ENCODE data around the gene GALNT13.
A peak's percentile ranks its signal among the peaks of the same experiment; 100 is the strongest.

GALNT13 gene

GRCh38 chr2:154368153-154368552, 496.4 kb downstream of the GALNT13 start:
- Histone ChIP-seq H3K4me1 (ENCODE audit: insufficient read depth, low read length, poor library complexity, severe bottlenecking) (no peaks in the 10 kb centered on the region), H3K4me3 (ENCODE audit: low read length, poor library complexity, severe bottlenecking) (no peak overlapping the region), H3K4me2 (ENCODE audit: low read depth, low read length, poor library complexity, severe bottlenecking) (no peak overlapping the region), H3K9ac (ENCODE audit: low read depth, low read length, poor library complexity, severe bottlenecking) (no peak overlapping the region), H3K36me3 (ENCODE audit: insufficient read depth, low read length) (no peaks in the 10 kb centered on the region), H3K27me3 (ENCODE audit: insufficient read depth, low read length, poor library complexity, severe bottlenecking) (no peaks in the 10 kb centered on the region), H3F3A (ENCODE audit: low read depth) (no peaks in the 10 kb centered on the region), H3K9me2 (replicated peaks; ENCODE audit: low read depth, low read length) (no peaks in the 10 kb centered on the region), H3K79me2 (ENCODE audit: insufficient read depth, low read length) (no peaks in the 10 kb centered on the region), H4K20me1 (ENCODE audit: insufficient read depth, low read length, poor library complexity, severe bottlenecking) (no peaks in the 10 kb centered on the region), H2AFZ (ENCODE audit: low read length) (no peak overlapping the region), H3K9me3 (ENCODE audit: insufficient read depth, low read depth, low read length) (no peaks in the 10 kb centered on the region)
- TF ChIP-seq CTCF (conservative IDR thresholded peaks at IDR 0.05; ENCODE audit: low read length) (no peak), EZH2phosphoT487 (IDR thresholded peaks at IDR 0.05; ENCODE audit: borderline replicate concordance) (no peak)

DNA sequence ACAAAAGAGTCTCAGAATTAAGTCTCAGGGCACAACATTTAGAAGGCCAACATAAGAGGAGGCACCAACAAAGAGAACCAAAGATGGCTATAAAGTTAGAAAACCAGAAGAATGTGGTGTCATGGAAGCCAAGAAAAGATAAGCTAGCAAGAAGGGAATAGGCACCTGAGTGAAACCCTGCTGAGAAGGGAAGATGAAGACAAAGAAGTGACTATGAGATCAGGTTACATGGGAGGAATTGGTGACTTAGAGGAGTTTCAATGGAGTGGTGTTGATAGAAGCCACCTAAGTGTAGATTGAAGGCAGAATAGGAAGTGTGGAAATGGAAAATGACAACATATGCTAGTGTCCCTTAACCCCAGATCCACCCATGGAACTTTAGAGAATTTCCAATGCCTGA, 499.2 kb downstream of the GALNT13 start:
- H3F3A ChIP-seq (ENCODE audit: low read depth), result no peaks in the 10 kb centered on the region
- H3K4me3 ChIP-seq (ENCODE audit: low read length, poor library complexity, severe bottlenecking), result no peak overlapping the region
- no peaks in the 10 kb centered on the region for H3K79me2 ChIP-seq (ENCODE audit: insufficient read depth, low read length)
- TF ChIP-seq CTCF (conservative IDR thresholded peaks at IDR 0.05; ENCODE audit: low read length) (no peak), EZH2phosphoT487 (IDR thresholded peaks at IDR 0.05; ENCODE audit: borderline replicate concordance) (no peak)
- no peaks in the 10 kb centered on the region for H3K27me3 ChIP-seq (ENCODE audit: insufficient read depth, low read length, poor library complexity, severe bottlenecking)
- no peaks in the 10 kb centered on the region for H3K36me3 ChIP-seq (ENCODE audit: insufficient read depth, low read length)
- no peaks in the 10 kb centered on the region for H3K9me3 ChIP-seq (ENCODE audit: insufficient read depth, low read depth, low read length)
- no peak overlapping the region for H3K4me2 ChIP-seq (ENCODE audit: low read depth, low read length, poor library complexity, severe bottlenecking)
- no peaks in the 10 kb centered on the region for H3K9me2 ChIP-seq (replicated peaks; ENCODE audit: low read depth, low read length)
- H2AFZ ChIP-seq (ENCODE audit: low read length), result no peak overlapping the region
- no peaks in the 10 kb centered on the region for H3K4me1 ChIP-seq (ENCODE audit: insufficient read depth, low read length, poor library complexity, severe bottlenecking)
- no peak overlapping the region for H3K9ac ChIP-seq (ENCODE audit: low read depth, low read length, poor library complexity, severe bottlenecking)
- no peaks in the 10 kb centered on the region for H4K20me1 ChIP-seq (ENCODE audit: insufficient read depth, low read length, poor library complexity, severe bottlenecking)

DNA sequence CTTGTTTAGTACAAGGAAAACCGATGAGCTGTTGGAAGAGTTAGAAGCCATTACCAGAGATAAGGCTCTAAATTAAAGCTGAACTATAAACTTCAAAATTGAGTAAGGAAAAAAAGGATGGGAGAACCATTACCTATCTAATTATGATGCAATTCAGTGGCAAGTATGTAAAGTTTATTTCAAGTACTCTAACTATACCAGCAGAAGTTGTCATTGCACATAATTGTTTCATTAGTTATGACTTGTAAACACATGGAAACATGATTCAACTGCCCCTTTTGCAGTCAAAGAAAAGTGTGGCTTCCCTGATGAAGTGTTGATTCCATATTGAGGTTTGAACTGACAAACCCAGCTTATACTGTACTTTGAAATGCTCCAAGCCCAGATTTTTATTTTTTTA, 502.7 kb downstream of the GALNT13 start:
- TF ChIP-seq CTCF (conservative IDR thresholded peaks at IDR 0.05; ENCODE audit: low read length) (no peak), EZH2phosphoT487 (IDR thresholded peaks at IDR 0.05; ENCODE audit: borderline replicate concordance) (no peak)
- Histone ChIP-seq H3K79me2 (ENCODE audit: insufficient read depth, low read length) (no peaks in the 10 kb centered on the region), H3K9ac (ENCODE audit: low read depth, low read length, poor library complexity, severe bottlenecking) (no peak overlapping the region), H3K4me2 (ENCODE audit: low read depth, low read length, poor library complexity, severe bottlenecking) (no peak overlapping the region), H3K4me3 (ENCODE audit: low read length, poor library complexity, severe bottlenecking) (no peak overlapping the region), H3K36me3 (ENCODE audit: insufficient read depth, low read length) (no peaks in the 10 kb centered on the region), H3K4me1 (ENCODE audit: insufficient read depth, low read length, poor library complexity, severe bottlenecking) (peaks cover 4% of the 10 kb centered on the region), H3K9me3 (ENCODE audit: insufficient read depth, low read depth, low read length) (no peaks in the 10 kb centered on the region), H3K27me3 (ENCODE audit: insufficient read depth, low read length, poor library complexity, severe bottlenecking) (no peaks in the 10 kb centered on the region), H3K9me2 (replicated peaks; ENCODE audit: low read depth, low read length) (no peaks in the 10 kb centered on the region), H3F3A (ENCODE audit: low read depth) (no peaks in the 10 kb centered on the region), H4K20me1 (ENCODE audit: insufficient read depth, low read length, poor library complexity, severe bottlenecking) (no peaks in the 10 kb centered on the region), H2AFZ (ENCODE audit: low read length) (peak overlapping the region; percentile 10; the same call in 1 of the 2 replicates)
